Nephron (organoid): ENCODE data around the gene FRZB.
A peak's percentile ranks its signal among the peaks of the same experiment; 100 is the strongest.

Experiments
- H3K27ac Mint-ChIP-seq, 3 experiments: 2 replicates each; pipeline ENCODE4 v1.8.0; 2020; ENCODE audit warnings: mixed read lengths in 3 of 3, mild to moderate bottlenecking in 2 of 3, moderate library complexity in 1 of 3
- H3K27me3 Mint-ChIP-seq: 2 replicates; pipeline ENCODE4 v1.8.0; 2021; ENCODE audit warnings: low read depth, mild to moderate bottlenecking, moderate library complexity, mixed read lengths
- H3K36me3 Mint-ChIP-seq: 2 replicates; pipeline ENCODE4 v1.8.0; 2020; ENCODE audit warnings: low read depth, mixed read lengths
- H3K4me1 Mint-ChIP-seq: 2 replicates; pipeline ENCODE4 v1.8.0; 2020; ENCODE audit warnings: mixed read lengths
- H3K4me3 Mint-ChIP-seq, 3 experiments: 2 replicates each; pipeline ENCODE4 v1.8.0; 2020; ENCODE audit warnings: mild to moderate bottlenecking in 3 of 3, mixed read lengths in 3 of 3, moderate library complexity in 2 of 3
- H3K9me3 Mint-ChIP-seq: 2 replicates; pipeline ENCODE4 v1.8.0; 2020; ENCODE audit warnings: mixed read lengths
- CTCF ChIP-seq, 3 experiments: fragments of 200-600 bp; sonication (generic); IDR thresholded peaks; one replicate each; pipeline ENCODE4 v1.5.0; 2021; ENCODE audit warnings: antibody characterized with exemption in 3 of 3; ENCODE audit not compliant: unreplicated experiment in 3 of 3

Gene FRZB

GRCh38 chr2:182903566-182903965 is 37.1 kb upstream of the FRZB start:
- no peak overlapping the region for H3K4me3 Mint-ChIP-seq
- peak overlapping the region in 1 of 3 experiments; percentile 9 for H3K27ac Mint-ChIP-seq
- no peaks in the 10 kb centered on the region for H3K9me3 Mint-ChIP-seq
- TF ChIP-seq CTCF (IDR thresholded peaks at IDR 0.05; ENCODE audit: unreplicated experiment in 3 of 3): no peak
- H3K36me3 Mint-ChIP-seq: peaks cover 12% of the 10 kb centered on the region
- H3K4me1 Mint-ChIP-seq: peaks cover 13% of the 10 kb centered on the region
- H3K27me3 Mint-ChIP-seq: no peaks in the 10 kb centered on the region

GRCh38 chr2:182901748-182902147 is 35.3 kb upstream of the FRZB start:
- TF ChIP-seq CTCF (IDR thresholded peaks at IDR 0.05; ENCODE audit: unreplicated experiment in 3 of 3): no peak
- H3K4me3 Mint-ChIP-seq: no peak overlapping the region
- H3K27me3 Mint-ChIP-seq: no peaks in the 10 kb centered on the region
- peaks cover 5% of the 10 kb centered on the region for H3K36me3 Mint-ChIP-seq
- H3K27ac Mint-ChIP-seq: no peak overlapping the region
- no peaks in the 10 kb centered on the region for H3K9me3 Mint-ChIP-seq
- H3K4me1 Mint-ChIP-seq: peaks cover 4% of the 10 kb centered on the region

- H3K9me3 Mint-ChIP-seq: peaks cover 2% of the 10 kb centered on the region
- H3K4me1 Mint-ChIP-seq: no peaks in the 10 kb centered on the region
- no peak overlapping the region for H3K27ac Mint-ChIP-seq
- H3K4me3 Mint-ChIP-seq: no peak overlapping the region
- TF ChIP-seq CTCF (IDR thresholded peaks at IDR 0.05; ENCODE audit: unreplicated experiment in 3 of 3): no peak
- peaks cover 13% of the 10 kb centered on the region for H3K36me3 Mint-ChIP-seq
- no peaks in the 10 kb centered on the region for H3K27me3 Mint-ChIP-seq
Measured at GRCh38 chr2:182898718-182899117, 32.3 kb upstream of the FRZB start.

GRCh38 chr2:182897137-182897536 is 30.7 kb upstream of the FRZB start:
- Mint-ChIP-seq H3K27me3 (no peaks in the 10 kb centered on the region), H3K4me3 (no peak overlapping the region), H3K4me1 (no peaks in the 10 kb centered on the region)

GRCh38 chr2:182895798-182896197 is 29.4 kb upstream of the FRZB start:
- H3K27me3 Mint-ChIP-seq: no peaks in the 10 kb centered on the region
- no peak for TF ChIP-seq CTCF (IDR thresholded peaks at IDR 0.05; ENCODE audit: unreplicated experiment in 3 of 3)
- H3K4me3 Mint-ChIP-seq: no peak overlapping the region
- H3K4me1 Mint-ChIP-seq: no peaks in the 10 kb centered on the region
- peaks cover 12% of the 10 kb centered on the region for H3K36me3 Mint-ChIP-seq
- no peak overlapping the region for H3K27ac Mint-ChIP-seq
- peaks cover 2% of the 10 kb centered on the region for H3K9me3 Mint-ChIP-seq

More at GRCh38 chr2:182897137-182897536, 30.7 kb upstream of the FRZB start:
- Mint-ChIP-seq H3K9me3 (peaks cover 2% of the 10 kb centered on the region), H3K27ac (no peak overlapping the region), H3K36me3 (peaks cover 12% of the 10 kb centered on the region)
- TF ChIP-seq CTCF (IDR thresholded peaks at IDR 0.05; ENCODE audit: unreplicated experiment in 3 of 3): no peak

GRCh38 chr2:182895169-182895568 is 28.7 kb upstream of the FRZB start:
- Mint-ChIP-seq H3K4me1 (peaks cover 5% of the 10 kb centered on the region), H3K36me3 (peaks cover 12% of the 10 kb centered on the region), H3K27me3 (no peaks in the 10 kb centered on the region), H3K4me3 (no peak overlapping the region), H3K9me3 (peaks cover 2% of the 10 kb centered on the region), H3K27ac (no peak overlapping the region)
- TF ChIP-seq CTCF (IDR thresholded peaks at IDR 0.05; ENCODE audit: unreplicated experiment in 3 of 3): no peak
